Measurements from ENCODE around the gene FKBP4.
A peak's percentile ranks its signal among the peaks of the same experiment; 100 is the strongest.

Gene FKBP4

DNA sequence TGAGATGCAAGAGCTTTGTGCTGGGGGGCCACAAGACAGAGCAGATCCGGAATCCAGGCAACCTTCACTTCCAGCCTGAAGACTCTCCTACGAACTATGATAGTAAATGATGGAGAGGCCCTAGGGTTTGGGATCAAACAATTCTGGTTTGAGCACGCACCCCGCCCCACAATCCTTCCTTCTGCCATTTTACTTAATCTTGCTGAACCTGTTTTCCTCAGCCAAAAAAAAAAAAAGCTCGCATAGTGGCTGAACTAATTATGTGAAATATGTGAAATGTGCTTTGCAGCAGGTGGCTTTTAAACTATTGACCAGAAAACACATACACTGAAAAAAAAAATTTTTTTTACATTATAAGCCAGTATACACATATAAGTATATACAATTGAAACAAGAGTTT lies 17.0 kb downstream of the FKBP4 start:
- H3K4me3 ChIP-seq (ENCODE audit: insufficient read depth, low read length, poor library complexity, severe bottlenecking), result peak overlapping the region; percentile 74
- TF ChIP-seq, protein P1, sequence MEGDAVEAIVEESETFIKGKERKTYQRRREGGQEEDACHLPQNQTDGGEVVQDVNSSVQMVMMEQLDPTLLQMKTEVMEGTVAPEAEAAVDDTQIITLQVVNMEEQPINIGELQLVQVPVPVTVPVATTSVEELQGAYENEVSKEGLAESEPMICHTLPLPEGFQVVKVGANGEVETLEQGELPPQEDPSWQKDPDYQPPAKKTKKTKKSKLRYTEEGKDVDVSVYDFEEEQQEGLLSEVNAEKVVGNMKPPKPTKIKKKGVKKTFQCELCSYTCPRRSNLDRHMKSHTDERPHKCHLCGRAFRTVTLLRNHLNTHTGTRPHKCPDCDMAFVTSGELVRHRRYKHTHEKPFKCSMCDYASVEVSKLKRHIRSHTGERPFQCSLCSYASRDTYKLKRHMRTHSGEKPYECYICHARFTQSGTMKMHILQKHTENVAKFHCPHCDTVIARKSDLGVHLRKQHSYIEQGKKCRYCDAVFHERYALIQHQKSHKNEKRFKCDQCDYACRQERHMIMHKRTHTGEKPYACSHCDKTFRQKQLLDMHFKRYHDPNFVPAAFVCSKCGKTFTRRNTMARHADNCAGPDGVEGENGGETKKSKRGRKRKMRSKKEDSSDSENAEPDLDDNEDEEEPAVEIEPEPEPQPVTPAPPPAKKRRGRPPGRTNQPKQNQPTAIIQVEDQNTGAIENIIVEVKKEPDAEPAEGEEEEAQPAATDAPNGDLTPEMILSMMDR (IDR thresholded peaks at IDR 0.05; ENCODE audit: insufficient read depth, low read length, poor library complexity, severe bottlenecking), result no peak
- TF ChIP-seq EZH2phosphoT487 (conservative IDR thresholded peaks at IDR 0.05; ENCODE audit: low read length), result no peak
- H3K27me3 ChIP-seq (ENCODE audit: low read length), result no peaks in the 10 kb centered on the region
- H3K9me3 ChIP-seq (ENCODE audit: insufficient read depth, low read length), result no peaks in the 10 kb centered on the region
- H4K20me1 ChIP-seq (ENCODE audit: low read depth, low read length), result no peaks in the 10 kb centered on the region
- H3K4me2 ChIP-seq (ENCODE audit: low read depth, low read length, poor library complexity, severe bottlenecking), result peak overlapping the region; percentile 94
- H2AFZ ChIP-seq (ENCODE audit: low read depth, low read length, severe bottlenecking), result peak overlapping the region; percentile 97
- peaks cover 6% of the 10 kb centered on the region for H3F3A ChIP-seq (ENCODE audit: insufficient read depth)
- H3K79me2 ChIP-seq (ENCODE audit: insufficient read depth, low read length), result peaks cover 30% of the 10 kb centered on the region
- no peaks in the 10 kb centered on the region for H3K9me2 ChIP-seq (replicated peaks; ENCODE audit: insufficient read depth, low read length)
- H3K27ac ChIP-seq (ENCODE audit: low read depth, low read length), result peak overlapping the region; percentile 62
- H3K9ac ChIP-seq (ENCODE audit: low read length), result peak overlapping the region; percentile 87
- H3K36me3 ChIP-seq (ENCODE audit: low read length), result no peaks in the 10 kb centered on the region

DNA sequence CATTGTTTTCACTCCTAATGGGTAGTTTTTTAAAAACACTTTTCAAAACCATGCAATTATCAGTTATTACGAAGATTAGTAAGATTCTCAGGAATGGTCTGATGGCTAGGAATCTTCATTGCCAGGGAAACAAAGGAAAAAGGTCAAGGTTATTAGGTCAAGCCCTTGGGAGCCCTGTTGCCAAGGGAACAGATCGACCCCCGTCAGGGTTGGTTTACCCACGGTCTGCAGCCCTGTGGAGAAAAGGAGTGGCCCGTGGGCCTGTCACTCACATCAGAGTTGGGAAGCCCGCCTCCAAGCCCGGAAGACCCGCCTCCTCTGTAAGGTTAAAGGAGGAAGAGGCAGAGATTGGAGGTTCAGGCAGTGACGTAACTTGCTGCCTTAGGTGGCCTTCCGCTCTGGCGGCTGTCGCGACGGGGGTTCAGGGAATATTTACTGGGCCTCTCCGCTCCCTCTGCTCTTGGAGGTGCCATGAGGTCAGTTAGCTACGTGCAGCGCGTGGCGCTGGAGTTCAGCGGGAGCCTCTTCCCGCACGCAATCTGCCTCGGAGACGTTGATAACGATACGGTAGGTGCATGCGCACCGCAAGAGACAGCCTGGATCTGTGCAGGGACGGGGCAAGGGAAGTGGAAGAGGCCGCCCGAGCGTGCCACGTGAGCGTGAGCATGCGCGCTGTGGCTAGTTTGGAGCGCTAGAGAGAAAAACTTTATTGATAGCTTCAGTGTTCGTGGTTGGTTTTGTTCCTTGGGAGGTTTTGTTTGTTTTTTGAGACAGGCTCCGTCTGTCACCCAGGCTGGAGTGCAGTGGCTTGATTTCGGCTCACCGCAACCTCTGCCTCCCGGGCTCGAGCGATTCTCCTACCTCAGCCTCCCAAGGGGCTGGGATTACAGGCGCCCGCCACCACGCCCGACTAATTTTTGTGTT lies 17.8 kb downstream of the FKBP4 start, which contains the start of gene ITFG2:
Gene ITFG2 (plus strand): TSS at position 379 of the 924 bp plus-strand sequence. CDS start 93 bp downstream, at position 472.
- Histone ChIP-seq H3K36me3 (ENCODE audit: low read length) (no peaks in the 10 kb centered on the region), H3K9ac (ENCODE audit: low read length) (peak within 1 kb of the TSS; percentile 87), H3F3A (ENCODE audit: insufficient read depth) (peaks cover 6% of the 10 kb centered on the region), H2AFZ (ENCODE audit: low read depth, low read length, severe bottlenecking) (peak within 1 kb of the TSS; percentile 97), H3K27me3 (ENCODE audit: low read length) (no peaks in the 10 kb centered on the region), H3K9me3 (ENCODE audit: insufficient read depth, low read length) (no peaks in the 10 kb centered on the region), H4K20me1 (ENCODE audit: low read depth, low read length) (no peaks in the 10 kb centered on the region), H3K4me2 (ENCODE audit: low read depth, low read length, poor library complexity, severe bottlenecking) (peak within 1 kb of the TSS; percentile 94), H3K27ac (ENCODE audit: low read depth, low read length) (peak within 1 kb of the TSS; percentile 77), H3K9me2 (replicated peaks; ENCODE audit: insufficient read depth, low read length) (no peaks in the 10 kb centered on the region), H3K4me3 (ENCODE audit: insufficient read depth, low read length, poor library complexity, severe bottlenecking) (peak within 1 kb of the TSS; percentile 74), H3K79me2 (ENCODE audit: insufficient read depth, low read length) (peaks cover 30% of the 10 kb centered on the region)
- TF ChIP-seq, protein P1 (IDR thresholded peaks at IDR 0.05; ENCODE audit: insufficient read depth, low read length, poor library complexity, severe bottlenecking), result no peak
- TF ChIP-seq EZH2phosphoT487 (conservative IDR thresholded peaks at IDR 0.05; ENCODE audit: low read length), result no peak

DNA sequence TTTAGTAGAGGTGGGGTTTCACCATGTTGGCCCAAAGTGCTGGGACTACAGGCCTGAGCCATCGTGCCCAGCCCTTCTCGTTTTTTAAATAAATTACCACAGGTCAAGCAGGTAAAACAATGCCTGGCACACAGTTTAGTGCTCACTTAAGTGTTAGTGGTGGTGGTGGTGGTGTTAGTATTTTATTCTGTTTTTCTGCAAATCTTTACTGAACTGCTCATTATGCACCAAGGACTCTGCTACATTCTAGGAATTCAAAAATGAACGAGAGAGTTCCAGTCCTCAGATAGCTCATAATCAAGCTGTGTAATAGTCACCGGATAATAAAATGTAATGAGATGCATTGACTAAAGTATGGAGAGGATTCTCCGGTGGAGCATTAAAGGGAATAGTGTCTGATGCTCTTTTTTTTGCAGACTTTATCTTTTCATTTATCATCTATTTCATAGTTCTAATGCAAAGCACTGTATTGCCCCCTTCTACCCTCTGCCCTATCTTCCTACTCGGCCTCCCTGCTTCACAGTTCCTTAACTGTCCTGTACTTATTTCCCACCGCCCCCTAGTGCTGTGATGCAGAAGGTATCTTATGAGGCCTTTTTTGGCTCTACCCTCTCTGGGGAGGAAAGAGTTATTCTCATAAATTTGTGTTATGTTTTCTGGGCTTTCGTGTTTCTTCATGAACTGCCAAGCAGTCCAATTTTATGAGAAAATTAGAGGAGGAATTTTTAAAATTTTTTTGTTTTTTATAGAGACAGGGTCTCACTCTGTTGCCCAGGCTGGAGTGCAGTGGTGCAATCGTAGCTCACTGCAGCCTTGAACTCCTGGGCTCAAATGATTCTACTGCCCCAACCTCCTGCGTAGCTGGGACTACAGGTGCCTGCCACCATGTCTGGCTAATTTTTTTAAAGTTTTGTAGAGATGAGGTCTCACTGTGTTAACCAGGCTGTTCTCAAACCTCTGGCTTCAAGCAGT lies 18.7 kb downstream of the FKBP4 start:
- Histone ChIP-seq H3K79me2 (ENCODE audit: insufficient read depth, low read length) (peaks cover 30% of the 10 kb centered on the region), H3K27me3 (ENCODE audit: low read length) (no peaks in the 10 kb centered on the region), H3K27ac (ENCODE audit: low read depth, low read length) (peak overlapping the region; percentile 77), H2AFZ (ENCODE audit: low read depth, low read length, severe bottlenecking) (peak overlapping the region; percentile 97), H3K9me2 (replicated peaks; ENCODE audit: insufficient read depth, low read length) (no peaks in the 10 kb centered on the region), H3K36me3 (ENCODE audit: low read length) (peaks cover 3% of the 10 kb centered on the region; the same call in 1 of the 2 replicates), H3K9me3 (ENCODE audit: insufficient read depth, low read length) (no peaks in the 10 kb centered on the region), H3K4me3 (ENCODE audit: insufficient read depth, low read length, poor library complexity, severe bottlenecking) (peak overlapping the region; percentile 74), H4K20me1 (ENCODE audit: low read depth, low read length) (no peaks in the 10 kb centered on the region), H3F3A (ENCODE audit: insufficient read depth) (peaks cover 6% of the 10 kb centered on the region), H3K9ac (ENCODE audit: low read length) (peak overlapping the region; percentile 87), H3K4me2 (ENCODE audit: low read depth, low read length, poor library complexity, severe bottlenecking) (peak overlapping the region; percentile 94)
- TF ChIP-seq EZH2phosphoT487 (conservative IDR thresholded peaks at IDR 0.05; ENCODE audit: low read length), result no peak
- TF ChIP-seq, protein P1 (IDR thresholded peaks at IDR 0.05; ENCODE audit: insufficient read depth, low read length, poor library complexity, severe bottlenecking), result peak; percentile 57
